Iris pigment epithelial cell (primary cell): ENCODE measurements around the gene ARID3A.
A peak's percentile ranks its signal among the peaks of the same experiment; 100 is the strongest.

Experiments
- DNase-seq: peaks from one replicate; pipeline ENCODE4 v3.0.0-alpha.2; 2011; ENCODE audit warnings: low read depth

ARID3A gene

GRCh38 chr19:963486-963951 is 37.7 kb downstream of the ARID3A start:
- DNase-seq = no peak

GRCh38 chr19:964116-964520 is 38.3 kb downstream of the ARID3A start:
- DNase-seq = no peak

- peak; percentile 31 for DNase-seq
Measured at GRCh38 chr19:964761-965694, 39.2 kb downstream of the ARID3A start.

GRCh38 chr19:966485-967088 is 40.8 kb downstream of the ARID3A start:
- no peak for DNase-seq

- no peak for DNase-seq
Measured at GRCh38 chr19:970695-971094, 44.9 kb downstream of the ARID3A start.

GRCh38 chr19:971795-972194 is 46.0 kb downstream of the ARID3A start:
- DNase-seq = no peak

- DNase-seq = no peak
Measured at GRCh38 chr19:972281-972680, 46.4 kb downstream of the ARID3A start.

GRCh38 chr19:973726-974563 is 48.1 kb downstream of the ARID3A start:
- no peak for DNase-seq

GRCh38 chr19:974564-975257 is 48.9 kb downstream of the ARID3A start:
- no peak for DNase-seq

GRCh38 chr19:976476-976875 is 50.6 kb downstream of the ARID3A start:
- no peak for DNase-seq

GRCh38 chr19:977058-977464 is 51.2 kb downstream of the ARID3A start:
- no peak for DNase-seq

- DNase-seq = no peak
Measured at GRCh38 chr19:979318-979741, 53.5 kb downstream of the ARID3A start.

- DNase-seq = peak; percentile 18
Measured at GRCh38 chr19:980133-980998, 54.5 kb downstream of the ARID3A start.

GRCh38 chr19:982567-983170 is 56.8 kb downstream of the ARID3A start:
- DNase-seq = peak; percentile 44

GRCh38 chr19:984165-984967 is 58.5 kb downstream of the ARID3A start, which contains the start of gene WDR18:
Gene WDR18, plus strand, starts transcription at chr19:984345. Its CDS starts 9 bp downstream, at chr19:984354.
- peak; percentile 86 for DNase-seq

- no peak for DNase-seq
Measured at GRCh38 chr19:986083-986482, 60.2 kb downstream of the ARID3A start.

GRCh38 chr19:988081-988480 is 62.2 kb downstream of the ARID3A start:
- DNase-seq = no peak

GRCh38 chr19:988510-988909 is 62.7 kb downstream of the ARID3A start:
- no peak for DNase-seq

GRCh38 chr19:989381-990081 is 63.7 kb downstream of the ARID3A start:
- DNase-seq = no peak
